HG03354 (cell line): ENCODE data around the gene CNP.

Source experiments
- ATAC-seq: cut with Tn5 transposase; IDR thresholded peaks from one replicate; pipeline ENCODE4 v1.9.1; 2021; ENCODE audit warnings: mild to moderate bottlenecking; ENCODE audit not compliant: unreplicated experiment, poor library complexity, severe bottlenecking

The CNP gene

DNA sequence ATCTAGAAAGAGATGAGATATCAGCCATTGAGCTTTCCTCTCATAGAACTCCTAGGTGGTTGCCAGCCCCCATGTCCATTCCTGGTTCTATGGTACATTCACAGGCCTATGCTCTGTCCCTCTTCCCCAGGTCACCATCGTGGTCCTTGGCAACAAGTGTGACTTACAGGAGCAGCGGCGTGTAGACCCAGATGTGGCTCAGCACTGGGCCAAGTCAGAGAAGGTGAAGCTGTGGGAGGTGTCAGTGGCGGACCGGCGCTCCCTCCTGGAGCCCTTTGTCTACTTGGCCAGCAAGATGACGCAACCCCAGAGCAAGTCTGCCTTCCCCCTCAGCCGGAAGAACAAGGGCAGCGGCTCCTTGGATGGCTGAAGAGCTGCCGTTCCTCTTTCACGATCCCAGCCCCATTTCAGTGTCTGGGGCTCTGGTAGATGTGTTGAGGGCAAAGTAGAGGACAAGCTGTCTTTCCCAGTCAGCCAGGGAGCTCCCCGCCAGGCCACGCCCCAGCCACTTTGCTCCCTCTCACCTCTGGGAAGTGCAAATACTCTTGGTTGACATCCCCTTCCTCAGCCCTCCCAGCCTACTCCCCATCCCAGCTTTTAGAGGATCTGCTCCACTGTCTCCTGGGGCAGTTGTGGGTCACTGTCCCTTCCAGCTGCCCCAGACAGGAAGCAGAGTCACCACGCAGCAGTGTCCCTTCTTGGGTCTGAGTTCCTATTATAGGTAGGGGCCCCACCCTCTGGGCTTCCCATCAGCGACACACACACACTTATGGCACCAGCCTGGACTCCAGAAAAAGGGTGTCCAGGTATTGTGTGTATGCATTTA is 57.1 kb downstream of the CNP start:
- ATAC-seq: no peak

GRCh38 chr17:42025191-42025579 is 58.6 kb downstream of the CNP start:
- ATAC-seq: peak; percentile 10

DNA sequence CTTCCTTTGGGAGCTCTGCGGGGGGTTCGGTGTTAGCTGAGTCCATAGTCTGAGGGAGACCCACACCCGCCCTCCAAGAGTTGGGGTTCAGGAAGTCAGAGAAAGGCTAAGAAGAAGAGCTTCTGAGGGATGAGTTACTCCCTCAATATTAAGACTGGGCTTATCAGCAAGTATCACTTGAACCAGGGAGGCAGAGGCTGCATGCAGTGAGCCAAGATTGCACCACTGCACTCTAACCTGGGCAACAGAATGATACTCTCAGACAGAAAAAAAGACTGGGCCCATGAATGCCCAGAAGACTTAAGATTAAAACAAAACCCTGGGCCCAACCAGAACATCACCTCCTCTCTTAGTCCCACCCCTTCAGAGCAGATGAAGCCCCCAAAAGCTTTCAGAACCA is 59.3 kb downstream of the CNP start:
- no peak for ATAC-seq

DNA sequence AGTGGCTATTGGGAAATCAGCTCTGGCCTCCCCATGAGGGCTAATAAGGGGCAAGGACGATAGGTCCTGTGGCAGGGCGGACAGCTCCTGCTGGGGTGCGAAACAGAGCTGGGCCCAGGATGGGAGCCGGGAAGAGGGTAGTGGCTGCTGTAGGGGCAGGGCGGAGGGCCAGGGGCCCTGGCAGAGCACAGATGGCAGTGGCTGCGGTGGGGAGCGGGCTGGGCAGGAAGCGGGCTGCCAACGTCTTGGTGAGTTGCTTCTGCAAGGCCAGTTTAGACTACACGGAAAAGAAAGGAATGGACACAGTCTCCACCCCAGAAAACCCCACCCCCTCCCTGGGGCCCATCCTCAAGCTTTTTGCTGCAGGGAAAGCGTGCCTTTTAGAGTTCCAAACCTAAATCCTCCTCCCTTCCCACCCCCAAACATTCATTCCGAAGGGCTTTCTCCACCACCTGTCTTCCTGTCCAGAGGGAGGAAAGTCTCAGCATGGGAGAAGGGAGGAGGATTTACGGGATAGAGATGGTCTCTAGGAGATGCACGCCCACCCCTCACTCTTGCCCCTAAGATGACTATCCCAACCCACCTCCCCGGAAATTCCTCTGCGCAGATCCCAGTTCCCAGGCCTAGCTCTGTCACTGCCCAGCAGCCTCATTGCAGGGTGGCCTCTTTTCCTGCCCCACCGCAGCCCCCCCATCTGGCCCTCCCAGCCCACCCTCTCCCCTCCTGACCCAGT is 60.4 kb downstream of the CNP start:
- ATAC-seq: no peak
